HG03045 (cell line): ENCODE measurements around the gene ZBTB46.

Experiments used
- ATAC-seq: cut with Tn5 transposase; IDR thresholded peaks from one replicate; pipeline ENCODE4 v1.9.1; 2021; ENCODE audit warnings: mild to moderate bottlenecking, moderate library complexity; ENCODE audit not compliant: unreplicated experiment

ZBTB46 gene

GRCh38 chr20:63697357-63697867, 133.7 kb downstream of the ZBTB46 start:
- no peak for ATAC-seq

GRCh38 chr20:63696628-63697356, 134.3 kb downstream of the ZBTB46 start, which contains the start of gene TNFRSF6B:
TSS of gene TNFRSF6B (plus strand) at chr20:63696652. CDS start at chr20:63696768, 116 bp downstream.
- no peak for ATAC-seq

- no peak for ATAC-seq
These were observed 134.8 kb downstream of the ZBTB46 start for GRCh38 chr20:63696306-63696627.

GRCh38 chr20:63695424-63696305, 135.4 kb downstream of the ZBTB46 start:
- ATAC-seq = no peak

- no peak for ATAC-seq
These were observed 136.3 kb downstream of the ZBTB46 start for GRCh38 chr20:63694584-63695423.

- ATAC-seq = no peak
These were observed 137.1 kb downstream of the ZBTB46 start for GRCh38 chr20:63693733-63694583.
